ENCODE results near the gene DNAJA2. TPM values are rescaled to one million over a fixed set of nuclear protein-coding genes. Genes with fewer than 3 reads are reported as not detected.
"Not testable (repeated sequence)": the region's sequence is repeated elsewhere in the genome, so short reads cannot be mapped to it uniquely, and the experiment has no call there.

DNAJA2 gene
- total and polyA plus RNA-seq, 2 experiments from 2014 or later, result 73.3 to 89.4 TPM

- in situ Hi-C loops (cut with MboI), result no loop called here
- Histone ChIP-seq H3K9me3 (ENCODE audit: low read depth) (no peaks in the 10 kb centered on the region), H3K9me2 (ENCODE audit: insufficient read depth) (no peaks in the 10 kb centered on the region), H3K36me3 (ENCODE audit: low read depth) (no peaks in the 10 kb centered on the region), H3K27me3 (replicated peaks; ENCODE audit: insufficient read depth) (no peaks in the 10 kb centered on the region), H2AFZ (no peak overlapping the region), H3K4me2 (ENCODE audit: unreplicated experiment) (no peak overlapping the region), H3K9ac (no peak overlapping the region), H4K20me1 (ENCODE audit: insufficient read depth) (no peaks in the 10 kb centered on the region), H3K4me3 (no peak overlapping the region), H3K27ac (no peak overlapping the region), H3K79me2 (ENCODE audit: insufficient read depth) (no peaks in the 10 kb centered on the region), H3F3A (ENCODE audit: insufficient read depth) (no peaks in the 10 kb centered on the region), H3K4me1 (ENCODE audit: insufficient read depth) (no peaks in the 10 kb centered on the region)
- no peak for DNase-seq
- 49 to 50% methylated on average over 6 of the region's 6 CpGs for WGBS, 2 experiments (ENCODE audit: low coverage in 1 of 2, low lambda C conversion rate in 2 of 2, missing lambda C conversion rate in 2 of 2)
- TF ChIP-seq EZH2 (IDR thresholded peaks at IDR 0.05; ENCODE audit: insufficient read depth, poor library complexity, severe bottlenecking), result no peak
- TF ChIP-seq EZH2phosphoT487 (IDR thresholded peaks at IDR 0.05; ENCODE audit: insufficient read depth, low read depth), result no peak
Measured at GRCh38 chr16:47016700-47017133, 43.2 kb upstream of the DNAJA2 start.

- Histone ChIP-seq H3K27me3 (replicated peaks; ENCODE audit: insufficient read depth) (no peaks in the 10 kb centered on the region), H3K9me2 (ENCODE audit: insufficient read depth) (no peaks in the 10 kb centered on the region), H3K79me2 (ENCODE audit: insufficient read depth) (no peaks in the 10 kb centered on the region), H3K4me2 (ENCODE audit: unreplicated experiment) (no peak overlapping the region), H3K4me3 (no peak overlapping the region), H3K9me3 (ENCODE audit: low read depth) (no peaks in the 10 kb centered on the region), H3K36me3 (ENCODE audit: low read depth) (no peaks in the 10 kb centered on the region), H3F3A (ENCODE audit: insufficient read depth) (no peaks in the 10 kb centered on the region), H3K4me1 (ENCODE audit: insufficient read depth) (no peaks in the 10 kb centered on the region), H2AFZ (no peak overlapping the region), H3K27ac (no peak overlapping the region), H3K9ac (no peak overlapping the region), H4K20me1 (ENCODE audit: insufficient read depth) (no peaks in the 10 kb centered on the region)
- in situ Hi-C loops (cut with MboI), result no loop called here
- no peak for TF ChIP-seq EZH2 (IDR thresholded peaks at IDR 0.05; ENCODE audit: insufficient read depth, poor library complexity, severe bottlenecking)
- TF ChIP-seq EZH2phosphoT487 (IDR thresholded peaks at IDR 0.05; ENCODE audit: insufficient read depth, low read depth), result no peak
- DNase-seq, result no peak
- WGBS, 2 experiments (ENCODE audit: low coverage in 1 of 2, low lambda C conversion rate in 2 of 2, missing lambda C conversion rate in 2 of 2), result 76 to 84% methylated on average over 18 to 25 of the region's 25 CpGs
Measured at GRCh38 chr16:47013910-47014309, 40.4 kb upstream of the DNAJA2 start.

- no peak overlapping the region for H2AFZ ChIP-seq
- H3K36me3 ChIP-seq (ENCODE audit: low read depth), result no peaks in the 10 kb centered on the region
- no peak overlapping the region for H3K27ac ChIP-seq
- 57 to 60% methylated on average over 4 of the region's 4 CpGs for WGBS, 2 experiments (ENCODE audit: low coverage in 1 of 2, low lambda C conversion rate in 2 of 2, missing lambda C conversion rate in 2 of 2)
- H3K27me3 ChIP-seq (replicated peaks; ENCODE audit: insufficient read depth), result no peaks in the 10 kb centered on the region
- no peaks in the 10 kb centered on the region for H3K4me1 ChIP-seq (ENCODE audit: insufficient read depth)
- no peaks in the 10 kb centered on the region for H3K9me2 ChIP-seq (ENCODE audit: insufficient read depth)
- H3K4me3 ChIP-seq, result no peak overlapping the region
- H4K20me1 ChIP-seq (ENCODE audit: insufficient read depth), result no peaks in the 10 kb centered on the region
- no peak for TF ChIP-seq EZH2 (IDR thresholded peaks at IDR 0.05; ENCODE audit: insufficient read depth, poor library complexity, severe bottlenecking)
- no peak for TF ChIP-seq EZH2phosphoT487 (IDR thresholded peaks at IDR 0.05; ENCODE audit: insufficient read depth, low read depth)
- no peaks in the 10 kb centered on the region for H3F3A ChIP-seq (ENCODE audit: insufficient read depth)
- no peaks in the 10 kb centered on the region for H3K79me2 ChIP-seq (ENCODE audit: insufficient read depth)
- no peak overlapping the region for H3K4me2 ChIP-seq (ENCODE audit: unreplicated experiment)
- DNase-seq, result no peak
- H3K9ac ChIP-seq, result no peak overlapping the region
- in situ Hi-C loops (cut with MboI), result no loop called here
- no peaks in the 10 kb centered on the region for H3K9me3 ChIP-seq (ENCODE audit: low read depth)
Measured at GRCh38 chr16:47013172-47013571, 39.7 kb upstream of the DNAJA2 start.

GRCh38 chr16:47010812-47011211 lies 37.3 kb upstream of the DNAJA2 start:
- H3K4me1 ChIP-seq (ENCODE audit: insufficient read depth); H3F3A ChIP-seq (ENCODE audit: insufficient read depth); H3K9me3 ChIP-seq (ENCODE audit: low read depth); H3K9ac ChIP-seq; H2AFZ ChIP-seq; DNase-seq; H4K20me1 ChIP-seq (ENCODE audit: insufficient read depth); H3K27ac ChIP-seq; H3K9me2 ChIP-seq (ENCODE audit: insufficient read depth); in situ Hi-C loops (cut with MboI); H3K36me3 ChIP-seq (ENCODE audit: low read depth); H3K79me2 ChIP-seq (ENCODE audit: insufficient read depth); H3K27me3 ChIP-seq (replicated peaks; ENCODE audit: insufficient read depth); H3K4me3 ChIP-seq; H3K4me2 ChIP-seq (ENCODE audit: unreplicated experiment): not testable (repeated sequence)
- WGBS, 2 experiments (ENCODE audit: low coverage in 1 of 2, low lambda C conversion rate in 2 of 2, missing lambda C conversion rate in 2 of 2), result 40 to 87% methylated on average over 1 to 2 of the region's 2 CpGs

- H3K79me2 ChIP-seq (ENCODE audit: insufficient read depth), result no peaks in the 10 kb centered on the region
- no peak overlapping the region for H3K9ac ChIP-seq
- H3K36me3 ChIP-seq (ENCODE audit: low read depth), result no peaks in the 10 kb centered on the region
- H3K9me2 ChIP-seq (ENCODE audit: insufficient read depth), result no peaks in the 10 kb centered on the region
- no peaks in the 10 kb centered on the region for H3K4me1 ChIP-seq (ENCODE audit: insufficient read depth)
- H4K20me1 ChIP-seq (ENCODE audit: insufficient read depth), result no peaks in the 10 kb centered on the region
- no peak overlapping the region for H3K4me3 ChIP-seq
- TF ChIP-seq EZH2 (IDR thresholded peaks at IDR 0.05; ENCODE audit: insufficient read depth, poor library complexity, severe bottlenecking) (no peak), EZH2phosphoT487 (IDR thresholded peaks at IDR 0.05; ENCODE audit: insufficient read depth, low read depth) (no peak)
- H3F3A ChIP-seq (ENCODE audit: insufficient read depth), result no peaks in the 10 kb centered on the region
- no peak for DNase-seq
- H3K27ac ChIP-seq, result no peak overlapping the region
- no peaks in the 10 kb centered on the region for H3K27me3 ChIP-seq (replicated peaks; ENCODE audit: insufficient read depth)
- 49% methylated on average over 2 of the region's 2 CpGs for WGBS, 2 experiments (ENCODE audit: low coverage in 1 of 2, low lambda C conversion rate in 2 of 2, missing lambda C conversion rate in 2 of 2)
- in situ Hi-C loops (cut with MboI), result no loop called here
- H2AFZ ChIP-seq, result no peak overlapping the region
- H3K4me2 ChIP-seq (ENCODE audit: unreplicated experiment), result no peak overlapping the region
- H3K9me3 ChIP-seq (ENCODE audit: low read depth), result no peaks in the 10 kb centered on the region
Measured at GRCh38 chr16:47008612-47009011, 35.1 kb upstream of the DNAJA2 start.
